Measurements from ENCODE around the gene ZSCAN4.

ZSCAN4 gene

DNA sequence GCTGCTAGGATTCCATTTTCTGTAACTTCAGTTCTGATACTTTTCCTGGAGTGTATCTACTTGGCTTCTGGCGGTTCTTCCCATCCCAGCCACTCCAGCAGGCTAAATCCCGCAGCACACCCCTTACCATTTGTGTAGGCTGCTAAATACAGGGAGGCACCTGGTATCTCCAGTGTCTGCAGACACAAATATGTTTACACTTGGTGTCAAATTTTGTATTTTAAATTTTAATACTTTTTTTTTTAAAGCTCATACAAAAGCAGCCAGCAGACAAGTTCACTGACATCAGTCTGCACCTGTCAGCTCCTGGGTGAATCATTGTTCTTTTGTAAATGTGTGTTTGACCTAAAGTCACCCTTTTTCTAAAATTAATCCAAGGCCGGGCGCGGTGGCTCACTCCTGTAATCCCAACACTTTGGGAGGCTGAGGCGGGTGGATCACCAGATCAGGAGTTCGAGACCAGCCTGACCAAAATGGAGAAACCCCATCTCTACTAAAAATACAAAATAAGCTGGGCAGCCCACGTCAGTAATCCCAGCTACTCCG, 3.4 kb upstream of the ZSCAN4 start:
- TF ChIP-seq, protein P1, sequence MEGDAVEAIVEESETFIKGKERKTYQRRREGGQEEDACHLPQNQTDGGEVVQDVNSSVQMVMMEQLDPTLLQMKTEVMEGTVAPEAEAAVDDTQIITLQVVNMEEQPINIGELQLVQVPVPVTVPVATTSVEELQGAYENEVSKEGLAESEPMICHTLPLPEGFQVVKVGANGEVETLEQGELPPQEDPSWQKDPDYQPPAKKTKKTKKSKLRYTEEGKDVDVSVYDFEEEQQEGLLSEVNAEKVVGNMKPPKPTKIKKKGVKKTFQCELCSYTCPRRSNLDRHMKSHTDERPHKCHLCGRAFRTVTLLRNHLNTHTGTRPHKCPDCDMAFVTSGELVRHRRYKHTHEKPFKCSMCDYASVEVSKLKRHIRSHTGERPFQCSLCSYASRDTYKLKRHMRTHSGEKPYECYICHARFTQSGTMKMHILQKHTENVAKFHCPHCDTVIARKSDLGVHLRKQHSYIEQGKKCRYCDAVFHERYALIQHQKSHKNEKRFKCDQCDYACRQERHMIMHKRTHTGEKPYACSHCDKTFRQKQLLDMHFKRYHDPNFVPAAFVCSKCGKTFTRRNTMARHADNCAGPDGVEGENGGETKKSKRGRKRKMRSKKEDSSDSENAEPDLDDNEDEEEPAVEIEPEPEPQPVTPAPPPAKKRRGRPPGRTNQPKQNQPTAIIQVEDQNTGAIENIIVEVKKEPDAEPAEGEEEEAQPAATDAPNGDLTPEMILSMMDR (IDR thresholded peaks at IDR 0.05; ENCODE audit: low read depth, low read length, missing control alignments), result no peak
- Histone ChIP-seq H3K4me3 (ENCODE audit: low read depth, low read length) (no peak overlapping the region), H3K27ac (no peak overlapping the region), H3K27me3 (replicated peaks) (no peaks in the 10 kb centered on the region), H3K36me3 (replicated peaks) (no peaks in the 10 kb centered on the region)
- in situ Hi-C loops (cut with HindIII; ENCODE audit: low pct_ligation_motif_present, low sequenced_read_pairs), result no loop called here
- no peak for DNase-seq

DNA sequence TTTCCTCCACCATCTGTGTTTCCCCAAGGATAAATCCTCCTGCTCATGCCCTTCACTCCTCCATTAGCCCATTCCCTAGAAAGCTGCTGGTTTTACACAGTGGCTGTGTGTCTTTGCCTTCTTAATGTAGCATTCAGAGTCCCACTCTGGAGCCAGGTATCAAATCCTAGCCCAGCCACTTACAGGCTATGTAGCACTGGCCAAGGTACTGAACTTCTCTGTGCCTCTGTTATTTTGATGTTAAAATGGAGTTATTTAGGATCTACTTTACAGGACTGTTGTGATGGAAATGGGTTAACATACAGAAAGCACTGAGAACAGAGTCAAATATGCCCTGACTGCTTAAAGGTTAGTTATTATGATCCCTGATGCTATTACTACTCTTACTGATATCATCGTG, 1.5 kb upstream of the ZSCAN4 start:
- H3K36me3 ChIP-seq (replicated peaks), result no peaks in the 10 kb centered on the region
- no peak for DNase-seq
- H3K27ac ChIP-seq, result no peak overlapping the region
- no peaks in the 10 kb centered on the region for H3K27me3 ChIP-seq (replicated peaks)
- TF ChIP-seq, protein P1 (IDR thresholded peaks at IDR 0.05; ENCODE audit: low read depth, low read length, missing control alignments), result no peak
- no peak overlapping the region for H3K4me3 ChIP-seq (ENCODE audit: low read depth, low read length)
- in situ Hi-C loops (cut with HindIII; ENCODE audit: low pct_ligation_motif_present, low sequenced_read_pairs), result no loop called here

DNA sequence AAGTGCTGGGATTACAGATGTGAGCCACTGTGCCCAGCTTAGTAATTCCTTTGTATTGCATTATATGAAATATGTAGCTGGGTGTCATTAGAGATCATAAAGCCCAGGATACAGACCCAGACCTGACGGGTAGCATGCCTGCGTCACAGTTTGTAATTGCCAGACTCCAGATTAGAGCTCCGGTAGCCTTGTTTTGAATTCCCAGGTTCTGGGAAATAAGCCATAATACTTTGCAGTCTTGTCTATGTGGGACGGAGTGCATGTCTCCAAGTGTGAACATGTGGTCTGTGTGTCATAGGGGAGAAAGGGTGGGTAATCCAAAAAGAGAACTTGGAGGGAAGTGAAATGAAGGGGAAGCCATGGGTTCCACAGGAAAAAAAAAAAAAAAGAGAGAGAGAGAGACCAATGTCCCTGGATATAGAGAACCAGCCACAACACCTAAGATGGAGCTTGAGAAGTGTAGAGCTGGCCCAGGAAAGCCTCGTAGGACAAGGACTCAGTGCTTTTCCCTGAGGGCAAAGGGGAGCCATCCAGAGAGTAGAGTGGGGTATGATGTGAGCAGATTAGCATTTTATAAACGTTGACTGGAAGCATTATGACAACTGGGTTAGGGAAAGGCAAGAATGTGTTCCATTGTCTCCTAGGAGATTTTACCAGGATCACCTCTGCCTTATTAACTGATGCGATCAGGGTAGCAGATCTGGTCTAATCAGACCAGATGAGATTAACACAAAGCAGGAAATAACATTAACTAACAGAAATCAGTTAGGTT, 2.6 kb downstream of the ZSCAN4 start:
- Histone ChIP-seq H3K36me3 (replicated peaks) (no peaks in the 10 kb centered on the region), H3K27me3 (replicated peaks) (no peaks in the 10 kb centered on the region), H3K4me3 (ENCODE audit: low read depth, low read length) (no peak overlapping the region), H3K27ac (no peak overlapping the region)
- TF ChIP-seq, protein P1 (IDR thresholded peaks at IDR 0.05; ENCODE audit: low read depth, low read length, missing control alignments), result no peak
- no peak for DNase-seq
- in situ Hi-C loops (cut with HindIII; ENCODE audit: low pct_ligation_motif_present, low sequenced_read_pairs), result no loop called here

DNA sequence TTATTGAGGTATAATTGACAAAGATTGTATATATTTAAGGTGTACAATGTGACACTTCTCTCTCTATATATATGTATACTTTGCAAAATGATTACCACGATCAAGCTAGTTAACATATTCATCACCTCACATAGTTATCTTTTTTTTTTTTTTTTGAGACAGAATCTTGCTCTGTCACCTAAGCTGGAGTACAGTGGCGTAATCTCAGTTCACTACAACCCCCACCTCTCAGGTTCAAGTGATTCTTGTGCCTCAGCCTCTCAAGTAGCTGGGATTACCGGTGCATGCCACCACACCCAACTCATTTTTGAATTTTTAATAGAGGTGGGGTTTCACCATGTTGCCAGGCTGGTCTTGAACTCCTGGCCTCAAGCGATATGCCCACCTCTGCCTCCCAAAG, 3.7 kb downstream of the ZSCAN4 start:
- DNase-seq, result no peak
- Histone ChIP-seq H3K27me3 (replicated peaks) (no peaks in the 10 kb centered on the region), H3K27ac (no peak overlapping the region), H3K36me3 (replicated peaks) (no peaks in the 10 kb centered on the region), H3K4me3 (ENCODE audit: low read depth, low read length) (no peak overlapping the region)
- TF ChIP-seq, protein P1 (IDR thresholded peaks at IDR 0.05; ENCODE audit: low read depth, low read length, missing control alignments), result no peak
- in situ Hi-C loops (cut with HindIII; ENCODE audit: low pct_ligation_motif_present, low sequenced_read_pairs), result no loop called here

DNA sequence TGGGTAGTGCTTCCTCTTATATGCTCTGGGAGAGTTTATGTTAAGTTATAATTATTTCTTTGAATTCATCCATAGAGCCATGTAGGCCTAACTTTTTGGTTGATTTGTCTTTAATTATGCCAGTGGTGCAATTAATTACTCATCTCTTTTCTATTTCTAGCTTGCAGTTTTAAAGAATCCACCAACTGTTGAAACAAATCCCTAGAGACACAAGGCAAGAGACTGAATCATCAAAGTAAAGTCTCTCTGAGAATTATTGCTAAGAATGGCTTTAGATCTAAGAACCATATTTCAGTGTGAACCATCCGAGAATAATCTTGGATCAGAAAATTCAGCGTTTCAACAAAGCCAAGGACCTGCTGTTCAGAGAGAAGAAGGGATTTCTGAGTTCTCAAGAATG, 7.1 kb downstream of the ZSCAN4 start:
- Histone ChIP-seq H3K36me3 (replicated peaks) (no peaks in the 10 kb centered on the region), H3K27ac (no peak overlapping the region), H3K27me3 (replicated peaks) (no peaks in the 10 kb centered on the region), H3K4me3 (ENCODE audit: low read depth, low read length) (no peak overlapping the region)
- TF ChIP-seq, protein P1 (IDR thresholded peaks at IDR 0.05; ENCODE audit: low read depth, low read length, missing control alignments), result no peak
- in situ Hi-C loops (cut with HindIII; ENCODE audit: low pct_ligation_motif_present, low sequenced_read_pairs), result no loop called here
- DNase-seq, result no peak

Data from brain microvascular endothelial cell (primary cell).